Activated naive CD8-positive, alpha-beta T cell (primary cell): ENCODE measurements around the gene HIBADH.

Source experiments
- H3K27ac Mint-ChIP-seq: one replicate; pipeline ENCODE4 v1.8.0; 2021; ENCODE audit warnings: mixed read lengths
- H3K27me3 Mint-ChIP-seq: one replicate; pipeline ENCODE4 v1.8.0; 2021; ENCODE audit warnings: mixed read lengths
- H3K36me3 Mint-ChIP-seq: one replicate; pipeline ENCODE4 v1.8.0; 2021; ENCODE audit warnings: mixed read lengths
- H3K4me1 Mint-ChIP-seq: one replicate; pipeline ENCODE4 v1.8.0; 2021; ENCODE audit warnings: low read depth, mixed read lengths
- H3K4me3 Mint-ChIP-seq: one replicate; pipeline ENCODE4 v1.8.0; 2021; ENCODE audit warnings: mild to moderate bottlenecking, mixed read lengths
- H3K9me3 Mint-ChIP-seq: one replicate; pipeline ENCODE4 v1.8.0; 2021; ENCODE audit warnings: low read depth, mixed read lengths

HIBADH gene

DNA sequence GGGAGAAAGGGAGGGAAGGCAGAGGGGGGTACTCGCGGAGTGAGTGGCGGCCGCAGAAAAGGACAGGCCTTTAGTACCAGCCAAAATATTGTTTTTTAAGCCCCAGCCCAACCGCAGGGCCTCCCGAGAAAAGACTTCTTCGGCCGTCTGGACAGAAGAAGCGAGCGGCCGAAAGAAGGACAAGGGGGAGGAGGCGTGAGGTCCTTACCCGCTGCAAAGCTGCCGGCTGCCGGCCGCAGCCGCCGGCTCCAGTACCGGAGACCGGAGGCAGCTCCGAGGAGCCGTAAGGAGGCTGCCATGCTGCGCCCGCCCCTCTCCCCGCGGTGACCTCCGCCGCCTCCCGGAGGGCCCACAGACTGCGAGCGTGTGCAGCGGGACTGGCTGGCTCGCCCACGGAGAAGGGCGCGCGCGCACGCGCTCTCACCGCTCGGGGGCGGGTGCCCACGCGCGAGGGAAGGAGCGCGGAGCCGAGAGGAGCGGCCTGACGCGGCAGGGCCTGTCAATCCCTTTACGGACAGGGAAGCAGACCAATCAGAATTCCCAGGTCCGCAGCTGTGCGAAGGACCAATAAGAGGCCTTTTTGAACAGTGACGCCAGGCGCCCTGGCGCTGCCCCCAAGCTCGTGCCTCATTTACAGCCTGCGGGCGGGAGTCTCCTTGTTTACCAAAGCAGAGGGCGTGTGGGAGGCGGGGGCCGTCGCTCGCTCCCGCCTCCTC lies at the start of gene HIBADH:
HIBADH (minus strand) TSS at position 394 of the 716 bp plus-strand sequence; CDS start at position 299, 95 bp downstream.
- peak within 1 kb of the TSS; percentile 89 for H3K27ac Mint-ChIP-seq
- no peaks in the 10 kb centered on the region for H3K36me3 Mint-ChIP-seq
- no peaks in the 10 kb centered on the region for H3K27me3 Mint-ChIP-seq
- H3K4me3 Mint-ChIP-seq, result peak within 1 kb of the TSS; percentile 88
- H3K4me1 Mint-ChIP-seq, result peaks cover 20% of the 10 kb centered on the region
- H3K9me3 Mint-ChIP-seq, result no peaks in the 10 kb centered on the region

DNA sequence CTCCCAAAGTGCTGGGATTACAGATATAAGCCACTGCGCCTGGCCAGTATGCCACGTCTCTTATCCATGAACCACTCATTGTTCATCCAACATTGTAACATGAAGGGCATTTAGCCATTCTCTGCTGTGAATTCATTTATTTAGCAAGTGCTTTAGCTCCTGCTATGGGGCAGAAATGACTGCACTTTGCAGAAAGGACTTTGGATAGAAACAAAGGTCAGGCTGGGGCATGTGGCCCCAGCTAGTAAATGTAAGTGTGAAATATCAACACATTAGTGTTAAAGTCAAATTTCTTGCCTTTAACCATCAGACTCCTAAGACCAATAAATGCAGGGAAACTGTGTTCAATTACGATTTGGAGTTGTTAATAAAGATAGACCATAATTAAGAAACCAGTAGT lies 49.5 kb upstream of the HIBADH start:
- H3K36me3 Mint-ChIP-seq, result no peaks in the 10 kb centered on the region

DNA sequence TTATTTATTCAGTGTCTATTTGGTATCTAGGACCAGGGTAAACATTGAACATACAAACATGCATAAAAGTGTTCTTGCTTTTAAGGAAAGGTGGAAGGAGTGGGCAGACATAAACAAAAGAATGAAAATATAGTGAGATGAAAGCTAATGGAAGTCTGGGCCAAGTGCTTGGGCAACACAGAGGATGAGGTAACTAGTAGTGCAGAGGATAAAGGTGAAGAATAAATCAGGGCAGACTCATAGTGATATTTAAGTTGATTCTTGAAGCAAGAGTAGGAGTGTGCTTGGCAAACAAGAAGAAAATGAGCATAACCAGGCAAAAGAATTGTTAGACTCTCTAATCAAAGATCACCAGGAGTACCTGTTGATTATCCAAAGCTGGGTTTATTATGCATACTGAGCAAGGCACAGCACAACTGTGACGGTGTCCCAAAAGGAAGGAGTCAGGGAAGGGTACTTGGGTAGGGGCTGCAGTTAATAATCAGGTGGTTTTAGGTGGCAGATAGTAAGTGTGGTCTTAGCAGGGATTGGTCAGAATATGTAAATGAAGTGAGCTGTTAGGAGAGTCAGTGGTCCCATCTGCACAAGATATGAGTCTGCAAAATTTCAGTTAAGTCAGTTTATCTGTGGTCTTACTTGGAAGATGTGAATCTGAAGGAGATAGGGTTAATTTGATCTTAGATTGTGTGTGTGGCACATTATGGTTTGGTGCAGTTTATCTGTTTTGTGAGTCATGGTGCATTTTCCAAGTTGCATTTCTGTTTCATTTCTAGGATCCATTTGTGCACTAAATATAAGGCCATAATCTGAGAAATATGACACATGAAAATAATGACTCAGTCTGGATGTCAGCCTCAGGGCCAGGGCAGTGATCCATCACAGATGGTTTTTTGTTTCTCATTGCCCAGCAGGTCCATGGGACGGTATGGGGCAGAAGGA lies 46.7 kb upstream of the HIBADH start:
- no peaks in the 10 kb centered on the region for H3K9me3 Mint-ChIP-seq
- H3K27me3 Mint-ChIP-seq, result peaks cover 2% of the 10 kb centered on the region
- H3K27ac Mint-ChIP-seq, result no peak overlapping the region
- H3K4me1 Mint-ChIP-seq, result no peaks in the 10 kb centered on the region
- no peaks in the 10 kb centered on the region for H3K36me3 Mint-ChIP-seq
- no peak overlapping the region for H3K4me3 Mint-ChIP-seq

More for the DNA sequence above, 49.5 kb upstream of the HIBADH start:
- Mint-ChIP-seq H3K4me1 (no peaks in the 10 kb centered on the region), H3K4me3 (no peak overlapping the region), H3K27me3 (peaks cover 2% of the 10 kb centered on the region), H3K9me3 (no peaks in the 10 kb centered on the region), H3K27ac (no peak overlapping the region)

DNA sequence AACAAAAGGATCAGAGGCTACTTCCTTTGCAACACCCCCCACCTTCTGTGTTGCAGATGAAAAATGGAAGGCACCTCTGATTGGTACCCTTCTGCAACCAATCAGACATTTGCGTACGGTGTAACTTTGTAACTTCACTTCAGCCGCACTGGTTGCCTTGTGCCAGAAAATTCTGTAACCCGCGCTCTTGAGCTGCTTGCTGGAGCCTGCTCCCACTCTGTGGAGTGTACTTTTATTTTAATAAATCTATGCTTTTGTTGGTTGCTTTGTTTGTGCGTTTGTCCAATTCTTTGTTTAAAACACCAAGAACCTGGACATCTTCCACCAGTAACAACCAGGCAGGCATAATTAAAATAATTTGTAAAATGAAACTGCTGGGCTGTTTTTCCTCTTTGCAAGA lies 45.8 kb upstream of the HIBADH start:
- Mint-ChIP-seq H3K36me3 (no peaks in the 10 kb centered on the region), H3K27ac (no peak overlapping the region), H3K9me3 (no peaks in the 10 kb centered on the region)

DNA sequence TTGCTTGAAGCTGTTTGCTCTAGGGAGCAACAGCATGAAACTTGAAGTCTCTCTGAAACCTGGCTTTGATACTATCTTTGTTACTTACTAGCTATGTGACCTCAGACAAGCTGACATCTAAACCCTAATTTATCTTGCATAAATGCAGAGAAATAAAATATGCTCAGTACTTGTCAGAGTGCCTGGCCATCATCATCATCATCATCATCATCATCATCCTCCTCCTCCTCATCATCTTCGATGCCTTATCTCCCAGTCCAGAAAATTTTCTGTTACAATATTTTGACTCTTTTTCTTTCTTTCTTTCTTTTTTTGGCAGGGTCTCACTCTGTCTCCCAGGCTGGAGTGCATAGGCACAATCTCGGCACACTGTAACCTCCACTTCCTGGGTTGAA lies 42.5 kb upstream of the HIBADH start:
- peaks cover 5% of the 10 kb centered on the region for H3K27me3 Mint-ChIP-seq
- no peak overlapping the region for H3K27ac Mint-ChIP-seq
- no peak overlapping the region for H3K4me3 Mint-ChIP-seq
- H3K9me3 Mint-ChIP-seq, result no peaks in the 10 kb centered on the region
- no peaks in the 10 kb centered on the region for H3K36me3 Mint-ChIP-seq
- no peaks in the 10 kb centered on the region for H3K4me1 Mint-ChIP-seq

More for the DNA sequence above, 45.8 kb upstream of the HIBADH start:
- Mint-ChIP-seq H3K4me1 (no peaks in the 10 kb centered on the region), H3K4me3 (no peak overlapping the region), H3K27me3 (peaks cover 2% of the 10 kb centered on the region)

DNA sequence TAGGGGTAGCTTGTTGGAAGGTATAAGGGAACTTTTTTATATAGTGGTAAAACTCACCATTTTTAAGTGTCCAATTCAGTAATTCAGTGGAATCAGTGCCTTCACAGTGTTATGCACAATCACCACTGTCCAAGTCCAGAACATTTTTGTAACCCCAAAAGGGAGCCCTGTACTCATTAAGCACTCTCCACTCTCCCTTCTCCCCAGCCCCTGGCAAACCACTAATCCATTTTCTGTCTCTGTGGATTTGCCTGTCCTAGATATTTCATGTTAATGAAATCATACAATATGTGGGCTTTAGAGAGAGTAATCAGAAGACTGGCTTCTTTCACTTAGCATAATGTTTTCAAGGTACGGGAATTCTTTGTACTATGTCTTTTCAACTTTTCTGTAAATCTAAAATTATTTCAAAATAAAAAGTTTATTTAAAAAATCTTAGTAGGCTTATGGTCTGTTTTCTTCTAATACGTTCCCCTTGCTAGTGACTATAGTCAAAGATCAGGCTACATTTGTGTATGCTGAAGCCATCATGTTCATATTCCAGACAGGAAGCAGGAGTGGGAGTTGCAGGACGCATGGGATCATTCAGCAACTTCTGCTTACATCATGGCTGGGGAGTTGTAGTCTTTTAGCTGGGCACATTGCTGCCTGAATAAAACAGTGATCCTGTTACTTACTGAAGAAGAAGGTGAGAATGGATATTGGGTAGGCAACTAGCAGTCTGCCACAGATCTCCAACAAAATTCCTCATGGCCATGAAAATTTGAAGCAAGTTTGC lies 41.9 kb upstream of the HIBADH start:
- H3K27me3 Mint-ChIP-seq, result peaks cover 5% of the 10 kb centered on the region
- no peaks in the 10 kb centered on the region for H3K9me3 Mint-ChIP-seq
- no peaks in the 10 kb centered on the region for H3K4me1 Mint-ChIP-seq
- no peak overlapping the region for H3K4me3 Mint-ChIP-seq
- H3K27ac Mint-ChIP-seq, result no peak overlapping the region
- no peaks in the 10 kb centered on the region for H3K36me3 Mint-ChIP-seq

DNA sequence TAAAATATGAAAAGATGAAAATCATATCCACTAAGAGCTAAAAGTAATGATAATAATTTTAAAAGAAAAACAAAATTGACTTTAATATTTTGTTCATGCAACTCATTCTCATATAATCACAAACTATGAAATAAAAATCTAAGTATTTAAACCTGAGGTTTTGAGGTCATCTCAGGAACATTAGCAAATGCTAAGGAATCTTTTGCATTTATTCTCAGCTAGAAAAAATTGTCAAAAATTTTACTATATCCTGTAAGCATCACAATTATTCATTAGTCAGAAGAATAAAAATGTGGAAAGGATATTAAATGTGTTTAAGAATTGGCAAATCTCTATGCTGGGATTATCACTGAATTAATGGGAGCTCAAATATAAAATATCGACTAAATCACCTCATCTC lies 40.5 kb upstream of the HIBADH start:
- Mint-ChIP-seq H3K4me1 (no peaks in the 10 kb centered on the region), H3K36me3 (no peaks in the 10 kb centered on the region), H3K27ac (no peak overlapping the region), H3K9me3 (no peaks in the 10 kb centered on the region), H3K27me3 (peaks cover 5% of the 10 kb centered on the region), H3K4me3 (no peak overlapping the region)

DNA sequence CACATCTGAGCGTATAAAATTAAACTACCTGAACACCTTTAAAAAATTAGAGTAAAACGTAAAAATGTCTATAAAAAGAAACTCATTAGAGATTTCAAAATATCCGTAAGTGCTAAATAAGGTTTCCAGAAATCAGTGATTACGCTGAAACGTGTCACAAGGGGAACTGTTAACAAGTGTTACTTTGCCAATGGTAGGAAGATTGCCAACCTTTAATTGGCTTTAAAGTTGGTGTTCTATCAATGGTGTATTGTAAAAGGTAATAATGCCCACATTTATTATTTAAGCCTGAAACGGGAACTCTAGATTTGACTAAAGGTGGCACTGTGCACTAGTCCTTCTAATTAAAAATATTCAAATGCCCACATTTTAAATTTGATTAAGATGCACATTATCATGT lies 37.8 kb upstream of the HIBADH start:
- Mint-ChIP-seq H3K9me3 (no peaks in the 10 kb centered on the region), H3K4me3 (no peak overlapping the region), H3K27me3 (peaks cover 5% of the 10 kb centered on the region), H3K4me1 (no peaks in the 10 kb centered on the region), H3K27ac (no peak overlapping the region), H3K36me3 (no peaks in the 10 kb centered on the region)

DNA sequence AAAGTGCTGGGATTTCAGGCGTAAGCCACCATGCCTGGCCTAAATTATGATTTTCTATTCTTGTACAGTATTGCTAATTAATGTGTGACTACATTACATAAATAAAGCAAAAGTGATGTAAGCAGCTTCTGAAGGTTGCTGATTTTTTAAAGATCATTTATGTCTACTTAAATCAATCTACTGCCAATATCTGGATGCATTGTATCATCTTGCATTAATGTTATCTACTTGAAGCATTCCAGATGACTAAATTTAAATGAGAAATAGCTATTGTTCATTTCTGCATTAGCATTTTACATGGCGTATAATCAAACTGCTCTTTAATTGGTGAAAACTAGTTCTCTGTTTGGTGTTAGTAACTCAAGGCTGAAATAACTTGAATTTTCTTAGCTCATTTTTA lies 37.1 kb upstream of the HIBADH start:
- Mint-ChIP-seq H3K4me1 (no peaks in the 10 kb centered on the region), H3K27ac (no peak overlapping the region), H3K9me3 (no peaks in the 10 kb centered on the region), H3K36me3 (no peaks in the 10 kb centered on the region), H3K27me3 (peaks cover 5% of the 10 kb centered on the region), H3K4me3 (no peak overlapping the region)

DNA sequence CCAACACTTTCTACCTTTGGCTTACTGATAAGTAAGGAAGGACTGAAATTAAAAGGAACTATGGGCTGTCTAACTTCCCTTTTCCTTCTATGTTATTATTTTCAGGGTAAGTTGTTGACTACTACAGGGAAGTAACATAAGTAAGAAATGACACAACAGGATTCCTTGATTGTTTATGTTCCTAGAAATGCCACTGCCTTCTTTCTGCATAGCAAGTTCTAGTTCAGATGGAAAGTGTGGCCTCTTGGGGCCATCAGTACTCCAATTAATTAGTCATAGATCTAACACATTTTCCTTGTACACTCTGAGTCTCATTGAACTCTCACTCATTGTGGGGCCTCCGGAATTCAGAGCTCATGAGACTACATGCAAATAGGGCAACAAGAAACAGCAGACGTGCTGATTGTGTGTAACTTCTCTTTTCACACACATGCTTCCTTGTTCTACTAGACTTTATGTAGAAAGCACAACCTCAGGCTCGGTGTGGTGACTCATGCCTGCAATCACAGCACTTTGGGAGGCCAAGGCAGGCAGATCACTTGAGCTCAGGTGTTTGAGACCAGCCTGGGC lies 35.3 kb upstream of the HIBADH start:
- Mint-ChIP-seq H3K36me3 (no peaks in the 10 kb centered on the region), H3K27me3 (peaks cover 5% of the 10 kb centered on the region), H3K4me1 (no peaks in the 10 kb centered on the region), H3K9me3 (no peaks in the 10 kb centered on the region), H3K4me3 (no peak overlapping the region), H3K27ac (no peak overlapping the region)

DNA sequence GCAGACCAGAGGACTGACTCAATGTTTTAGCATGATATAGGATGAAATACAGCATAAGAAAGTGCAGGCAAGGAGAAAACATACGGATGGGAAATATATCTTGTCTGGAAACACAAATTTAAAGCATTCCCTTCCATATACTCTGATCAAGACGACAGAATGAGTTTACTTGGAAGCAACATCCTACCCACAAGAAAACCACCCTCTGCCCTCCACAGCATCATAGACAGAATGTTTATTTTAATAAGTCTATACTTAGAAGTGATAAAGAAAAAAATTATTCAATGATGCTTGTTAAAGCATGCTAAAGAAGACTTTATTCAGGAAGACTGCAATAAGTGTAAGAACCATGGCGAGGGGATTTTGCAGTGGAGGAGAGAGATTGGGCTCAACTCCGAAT lies 32.4 kb upstream of the HIBADH start:
- Mint-ChIP-seq H3K36me3 (no peaks in the 10 kb centered on the region), H3K9me3 (no peaks in the 10 kb centered on the region), H3K27ac (no peak overlapping the region), H3K4me1 (no peaks in the 10 kb centered on the region), H3K27me3 (no peaks in the 10 kb centered on the region), H3K4me3 (no peak overlapping the region)

DNA sequence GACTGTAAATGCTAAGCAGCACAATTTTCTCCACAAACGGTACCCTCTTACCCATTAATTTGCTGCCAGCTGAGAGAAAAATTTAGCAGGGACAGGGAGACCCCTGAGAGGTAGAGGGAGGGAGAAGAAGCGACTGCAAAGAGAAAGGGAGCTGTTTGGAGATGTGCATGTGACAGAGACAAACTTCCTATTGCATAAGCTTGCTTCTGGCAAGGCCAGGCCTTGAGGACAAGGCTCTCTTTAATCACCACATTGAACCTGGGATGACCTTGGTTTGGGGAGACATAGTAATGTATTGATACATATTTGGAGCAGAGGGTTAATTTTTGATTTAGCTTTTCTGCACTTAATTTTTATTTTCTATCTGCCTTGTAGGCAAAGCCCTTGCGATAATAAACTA lies 31.1 kb upstream of the HIBADH start:
- no peaks in the 10 kb centered on the region for H3K9me3 Mint-ChIP-seq
- H3K4me1 Mint-ChIP-seq, result no peaks in the 10 kb centered on the region
- no peaks in the 10 kb centered on the region for H3K27me3 Mint-ChIP-seq
- H3K4me3 Mint-ChIP-seq, result no peak overlapping the region
- H3K27ac Mint-ChIP-seq, result no peak overlapping the region
- no peaks in the 10 kb centered on the region for H3K36me3 Mint-ChIP-seq

DNA sequence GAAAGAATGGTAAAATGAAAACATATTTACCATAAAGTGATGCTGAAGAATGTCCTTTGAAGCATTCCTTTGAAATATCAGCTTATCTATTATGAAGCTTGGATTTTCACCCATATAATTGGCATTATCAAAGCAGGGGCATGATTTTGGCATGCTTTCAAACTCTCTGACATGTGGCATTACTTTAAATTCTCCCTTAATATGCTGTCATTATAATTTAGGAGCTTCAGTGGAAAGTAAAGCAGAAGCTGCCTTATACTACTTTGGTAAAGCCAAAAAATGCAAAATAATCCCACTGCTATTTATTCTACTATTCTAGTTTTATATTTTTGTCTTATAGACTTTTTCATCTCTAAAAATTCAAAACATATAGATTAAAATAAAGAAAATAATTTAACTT lies 28.0 kb upstream of the HIBADH start:
- Mint-ChIP-seq H3K36me3 (peaks cover 5% of the 10 kb centered on the region), H3K27ac (no peak overlapping the region), H3K4me1 (no peaks in the 10 kb centered on the region), H3K27me3 (peaks cover 5% of the 10 kb centered on the region), H3K9me3 (peaks cover 6% of the 10 kb centered on the region), H3K4me3 (no peak overlapping the region)

DNA sequence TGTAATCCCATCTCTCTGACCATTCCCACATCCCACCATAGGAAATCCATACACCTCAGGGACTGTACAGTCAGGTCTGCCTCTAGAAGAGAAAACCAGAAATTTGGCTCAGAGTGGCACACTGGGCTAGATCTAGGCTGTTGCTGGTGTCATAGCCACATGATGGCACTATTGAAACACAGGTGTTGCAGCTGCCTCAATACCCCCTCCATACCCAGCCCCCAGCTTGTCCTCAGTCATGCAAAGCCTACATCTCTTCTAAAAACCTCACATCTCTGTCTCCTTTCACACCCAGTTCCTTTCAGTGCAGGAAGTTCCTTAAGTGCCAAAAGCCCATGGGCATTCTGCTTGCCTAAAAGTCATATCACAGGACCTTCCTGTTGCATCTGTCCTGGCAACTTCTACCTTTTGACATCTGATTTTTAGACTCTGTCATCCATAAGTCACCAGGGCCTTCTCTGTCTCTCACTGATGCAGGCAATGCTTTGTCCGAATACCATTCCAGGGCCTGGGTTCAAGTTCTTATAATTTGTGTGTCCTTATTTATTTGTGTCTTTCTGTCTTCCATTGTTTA lies 27.0 kb upstream of the HIBADH start:
- Mint-ChIP-seq H3K27me3 (peaks cover 5% of the 10 kb centered on the region), H3K9me3 (peaks cover 6% of the 10 kb centered on the region), H3K27ac (no peak overlapping the region), H3K4me3 (no peak overlapping the region), H3K4me1 (no peaks in the 10 kb centered on the region), H3K36me3 (peaks cover 5% of the 10 kb centered on the region)
